A673 (cell line): ENCODE results near the gene TANC1.

Source experiments
- CTCF ChIP-seq: fragments of 300-800, 200-600 bp; sonication (generic); conservative IDR thresholded peaks from 2 replicates; pipeline ENCODE4 v1.5.1; 2017; ENCODE audit warnings: low read depth, mild to moderate bottlenecking, antibody characterized with exemption, low read length, moderate library complexity, mixed read lengths
- EZH2 ChIP-seq: fragments of 200-600 bp; sonication (generic); IDR thresholded peaks from 2 replicates; pipeline ENCODE4 v1.6.1; 2017; ENCODE audit warnings: borderline replicate concordance, low read depth, mild to moderate bottlenecking, mixed read lengths, antibody characterized with exemption, low read length; ENCODE audit not compliant: poor library complexity, severe bottlenecking

GRCh38 chr2:158995677-158996049, 27.2 kb downstream of the TANC1 start:
- TF ChIP-seq EZH2 (no peak), CTCF (no peak)
